CD4-positive, alpha-beta T cell treated with Interleukin-4 for 1 hour (primary cell): ENCODE measurements around the gene ELOVL3.
"Not testable (repeated sequence)": the region's sequence is repeated elsewhere in the genome, so short reads cannot be mapped to it uniquely, and the experiment has no call there.

Experiments used
- DNase-seq, 2 donors: peaks; one replicate each; pipeline ENCODE4 v3.0.0-alpha.2; 2020 to 2022

Gene ELOVL3

GRCh38 chr10:102225646-102226541 lies at the start of gene ELOVL3:
Gene ELOVL3 (plus strand): TSS chr10:102226299. CDS start chr10:102226549, 250 bp downstream.
- peak; percentile 90 to 93 for DNase-seq

- no peak for DNase-seq
Measured at GRCh38 chr10:102184606-102185005, 41.5 kb upstream of the ELOVL3 start.

GRCh38 chr10:102185272-102185671 lies 40.8 kb upstream of the ELOVL3 start:
- no peak for DNase-seq

- no peak for DNase-seq
Measured at GRCh38 chr10:102185811-102186527, 40.1 kb upstream of the ELOVL3 start.

GRCh38 chr10:102188298-102188940 lies 37.7 kb upstream of the ELOVL3 start:
- DNase-seq = no peak

GRCh38 chr10:102188941-102189898 lies 36.9 kb upstream of the ELOVL3 start:
- DNase-seq = peak in 1 of 2 donors; percentile 47

- no peak for DNase-seq
Measured at GRCh38 chr10:102191956-102192355, 34.1 kb upstream of the ELOVL3 start.

- DNase-seq = no peak
Measured at GRCh38 chr10:102195296-102195870, 30.7 kb upstream of the ELOVL3 start.

GRCh38 chr10:102196893-102197292 lies 29.2 kb upstream of the ELOVL3 start:
- DNase-seq = no peak

- no peak for DNase-seq
Measured at GRCh38 chr10:102198027-102198426, 28.1 kb upstream of the ELOVL3 start.

GRCh38 chr10:102200751-102201640 lies 25.1 kb upstream of the ELOVL3 start:
- no peak for DNase-seq

GRCh38 chr10:102202386-102202785 lies 23.7 kb upstream of the ELOVL3 start:
- DNase-seq = no peak

- no peak for DNase-seq
Measured at GRCh38 chr10:102208311-102209035, 17.6 kb upstream of the ELOVL3 start.

- no peak for DNase-seq
Measured at GRCh38 chr10:102211615-102212299, 14.3 kb upstream of the ELOVL3 start.

GRCh38 chr10:102213599-102213998 lies 12.5 kb upstream of the ELOVL3 start:
- DNase-seq = not testable (repeated sequence)

GRCh38 chr10:102219370-102219769 lies 6.7 kb upstream of the ELOVL3 start:
- no peak for DNase-seq

GRCh38 chr10:102220612-102221011 lies 5.5 kb upstream of the ELOVL3 start:
- DNase-seq = no peak

- DNase-seq = no peak
Measured at GRCh38 chr10:102222797-102223196, 3.3 kb upstream of the ELOVL3 start.

GRCh38 chr10:102226542-102226870 lies 407 bp downstream of the ELOVL3 start:
- DNase-seq = no peak

- peak in 1 of 2 donors; percentile 40 for DNase-seq
Measured at GRCh38 chr10:102227050-102227449, 951 bp downstream of the ELOVL3 start.
